ENCODE results near the gene GALNT14.
A peak's percentile ranks its signal among the peaks of the same experiment; 100 is the strongest.

The GALNT14 gene

GRCh38 chr2:31008561-31009114, 129.6 kb downstream of the GALNT14 start (continued):
- TF ChIP-seq ZNF555 (tag by site-specific recombination; conservative IDR thresholded peaks at IDR 0.05) (no peak), ZNF596 (tag by site-specific recombination; IDR thresholded peaks at IDR 0.05) (peak; percentile 16; the same call in 1 of the 2 replicates), ELK4 (IDR thresholded peaks at IDR 0.05; ENCODE audit: borderline replicate concordance, low read depth, low read length) (no peak), ZNF18 (tag by site-specific recombination; IDR thresholded peaks at IDR 0.05) (peak; percentile 41; the same call in 1 of the 2 replicates), ZNF311 (tag by site-specific recombination; IDR thresholded peaks at IDR 0.05; ENCODE audit: borderline replicate concordance) (no peak), ZFP41 (tag by site-specific recombination; IDR thresholded peaks at IDR 0.05; ENCODE audit: borderline replicate concordance) (no peak), ZNF561 (tag by site-specific recombination; IDR thresholded peaks at IDR 0.05; ENCODE audit: borderline replicate concordance) (peak; percentile 65; the same call in 1 of the 2 replicates), ZNF776 (tag by site-specific recombination; IDR thresholded peaks at IDR 0.05; ENCODE audit: borderline replicate concordance) (no peak), ZNF211 (tag by site-specific recombination; IDR thresholded peaks at IDR 0.05; ENCODE audit: low read depth) (no peak), BCL11B (tag by site-specific recombination; IDR thresholded peaks at IDR 0.05; ENCODE audit: low read depth) (0 out of 2 replicates have a peak, but pooled peaks have one; percentile 37), ZNF664 (tag by site-specific recombination; IDR thresholded peaks at IDR 0.05) (peak; percentile 12; the same call in 1 of the 2 replicates), ZNF202 (tag by site-specific recombination; IDR thresholded peaks at IDR 0.05; ENCODE audit: borderline replicate concordance) (no peak), ZNF791 (tag by site-specific recombination; IDR thresholded peaks at IDR 0.05) (no peak), ZNF366 (tag by site-specific recombination; conservative IDR thresholded peaks at IDR 0.05) (0 out of 2 replicates have a peak, but pooled peaks have one; percentile 21), MEIS1 (CRISPR knock-in tag; IDR thresholded peaks at IDR 0.05; ENCODE audit: borderline replicate concordance) (no peak), ZNF362 (tag by site-specific recombination; IDR thresholded peaks at IDR 0.05) (no peak), OVOL3 (tag by site-specific recombination; IDR thresholded peaks at IDR 0.05) (no peak), ZNF626 (tag by site-specific recombination; IDR thresholded peaks at IDR 0.05) (no peak), ZNF341 (tag by site-specific recombination; IDR thresholded peaks at IDR 0.05; ENCODE audit: low read depth) (0 out of 2 replicates have a peak, but pooled peaks have one; percentile 41), ZNF747 (tag by site-specific recombination; IDR thresholded peaks at IDR 0.05) (no peak)
- TF ChIP-seq, protein P1, sequence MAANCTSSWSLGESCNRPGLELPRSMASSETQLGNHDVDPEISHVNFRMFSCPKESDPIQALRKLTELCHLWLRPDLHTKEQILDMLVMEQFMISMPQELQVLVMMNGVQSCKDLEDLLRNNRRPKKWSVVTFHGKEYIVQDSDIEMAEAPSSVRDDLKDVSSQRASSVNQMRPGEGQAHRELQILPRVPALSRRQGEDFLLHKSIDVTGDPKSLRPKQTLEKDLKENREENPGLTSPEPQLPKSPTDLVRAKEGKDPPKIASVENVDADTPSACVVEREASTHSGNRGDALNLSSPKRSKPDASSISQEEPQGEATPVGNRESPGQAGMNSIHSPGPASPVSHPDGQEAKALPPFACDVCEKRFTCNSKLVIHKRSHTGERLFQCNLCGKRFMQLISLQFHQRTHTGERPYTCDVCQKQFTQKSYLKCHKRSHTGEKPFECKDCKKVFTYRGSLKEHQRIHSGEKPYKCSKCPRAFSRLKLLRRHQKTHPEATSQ (tag by site-specific recombination; IDR thresholded peaks at IDR 0.05), result no peak
- TF ChIP-seq, protein P2, sequence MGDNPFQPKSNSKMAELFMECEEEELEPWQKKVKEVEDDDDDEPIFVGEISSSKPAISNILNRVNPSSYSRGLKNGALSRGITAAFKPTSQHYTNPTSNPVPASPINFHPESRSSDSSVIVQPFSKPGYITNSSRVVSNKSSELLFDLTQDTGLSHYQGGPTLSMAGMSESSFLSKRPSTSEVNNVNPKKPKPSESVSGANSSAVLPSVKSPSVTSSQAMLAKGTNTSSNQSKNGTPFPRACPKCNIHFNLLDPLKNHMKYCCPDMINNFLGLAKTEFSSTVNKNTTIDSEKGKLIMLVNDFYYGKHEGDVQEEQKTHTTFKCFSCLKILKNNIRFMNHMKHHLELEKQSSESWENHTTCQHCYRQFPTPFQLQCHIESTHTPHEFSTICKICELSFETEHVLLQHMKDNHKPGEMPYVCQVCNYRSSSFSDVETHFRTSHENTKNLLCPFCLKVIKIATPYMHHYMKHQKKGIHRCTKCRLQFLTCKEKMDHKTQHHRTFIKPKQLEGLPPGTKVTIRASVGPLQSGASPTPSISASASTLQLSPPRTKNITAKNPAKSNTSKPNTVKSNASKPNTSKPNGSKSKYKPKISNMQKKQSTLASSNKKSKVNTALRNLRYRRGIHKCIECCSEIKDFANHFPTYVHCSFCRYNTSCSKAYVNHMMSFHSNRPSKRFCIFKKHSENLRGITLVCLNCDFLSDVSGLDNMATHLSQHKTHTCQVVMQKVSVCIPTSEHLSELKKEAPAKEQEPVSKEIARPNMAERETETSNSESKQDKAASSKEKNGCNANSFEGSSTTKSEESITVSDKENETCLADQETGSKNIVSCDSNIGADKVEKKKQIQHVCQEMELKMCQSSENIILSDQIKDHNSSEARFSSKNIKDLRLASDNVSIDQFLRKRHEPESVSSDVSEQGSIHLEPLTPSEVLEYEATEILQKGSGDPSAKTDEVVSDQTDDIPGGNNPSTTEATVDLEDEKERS (tag by site-specific recombination; IDR thresholded peaks at IDR 0.05), result no peak
- TF ChIP-seq, protein P3, sequence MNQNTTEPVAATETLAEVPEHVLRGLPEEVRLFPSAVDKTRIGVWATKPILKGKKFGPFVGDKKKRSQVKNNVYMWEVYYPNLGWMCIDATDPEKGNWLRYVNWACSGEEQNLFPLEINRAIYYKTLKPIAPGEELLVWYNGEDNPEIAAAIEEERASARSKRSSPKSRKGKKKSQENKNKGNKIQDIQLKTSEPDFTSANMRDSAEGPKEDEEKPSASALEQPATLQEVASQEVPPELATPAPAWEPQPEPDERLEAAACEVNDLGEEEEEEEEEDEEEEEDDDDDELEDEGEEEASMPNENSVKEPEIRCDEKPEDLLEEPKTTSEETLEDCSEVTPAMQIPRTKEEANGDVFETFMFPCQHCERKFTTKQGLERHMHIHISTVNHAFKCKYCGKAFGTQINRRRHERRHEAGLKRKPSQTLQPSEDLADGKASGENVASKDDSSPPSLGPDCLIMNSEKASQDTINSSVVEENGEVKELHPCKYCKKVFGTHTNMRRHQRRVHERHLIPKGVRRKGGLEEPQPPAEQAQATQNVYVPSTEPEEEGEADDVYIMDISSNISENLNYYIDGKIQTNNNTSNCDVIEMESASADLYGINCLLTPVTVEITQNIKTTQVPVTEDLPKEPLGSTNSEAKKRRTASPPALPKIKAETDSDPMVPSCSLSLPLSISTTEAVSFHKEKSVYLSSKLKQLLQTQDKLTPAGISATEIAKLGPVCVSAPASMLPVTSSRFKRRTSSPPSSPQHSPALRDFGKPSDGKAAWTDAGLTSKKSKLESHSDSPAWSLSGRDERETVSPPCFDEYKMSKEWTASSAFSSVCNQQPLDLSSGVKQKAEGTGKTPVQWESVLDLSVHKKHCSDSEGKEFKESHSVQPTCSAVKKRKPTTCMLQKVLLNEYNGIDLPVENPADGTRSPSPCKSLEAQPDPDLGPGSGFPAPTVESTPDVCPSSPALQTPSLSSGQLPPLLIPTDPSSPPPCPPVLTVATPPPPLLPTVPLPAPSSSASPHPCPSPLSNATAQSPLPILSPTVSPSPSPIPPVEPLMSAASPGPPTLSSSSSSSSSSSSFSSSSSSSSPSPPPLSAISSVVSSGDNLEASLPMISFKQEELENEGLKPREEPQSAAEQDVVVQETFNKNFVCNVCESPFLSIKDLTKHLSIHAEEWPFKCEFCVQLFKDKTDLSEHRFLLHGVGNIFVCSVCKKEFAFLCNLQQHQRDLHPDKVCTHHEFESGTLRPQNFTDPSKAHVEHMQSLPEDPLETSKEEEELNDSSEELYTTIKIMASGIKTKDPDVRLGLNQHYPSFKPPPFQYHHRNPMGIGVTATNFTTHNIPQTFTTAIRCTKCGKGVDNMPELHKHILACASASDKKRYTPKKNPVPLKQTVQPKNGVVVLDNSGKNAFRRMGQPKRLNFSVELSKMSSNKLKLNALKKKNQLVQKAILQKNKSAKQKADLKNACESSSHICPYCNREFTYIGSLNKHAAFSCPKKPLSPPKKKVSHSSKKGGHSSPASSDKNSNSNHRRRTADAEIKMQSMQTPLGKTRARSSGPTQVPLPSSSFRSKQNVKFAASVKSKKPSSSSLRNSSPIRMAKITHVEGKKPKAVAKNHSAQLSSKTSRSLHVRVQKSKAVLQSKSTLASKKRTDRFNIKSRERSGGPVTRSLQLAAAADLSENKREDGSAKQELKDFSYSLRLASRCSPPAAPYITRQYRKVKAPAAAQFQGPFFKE (tag by site-specific recombination; IDR thresholded peaks at IDR 0.05; ENCODE audit: borderline replicate concordance), result no peak
